ENCODE results near the gene DCK. TPM values are rescaled to one million over a fixed set of nuclear protein-coding genes. Genes with fewer than 3 reads are reported as not detected.

The DCK gene
- total RNA-seq, 1 experiment from 2014 or later = 21.0 TPM

- Histone ChIP-seq H3K79me2 (ENCODE audit: low read length) (no peaks in the 10 kb centered on the region), H3K9me3 (ENCODE audit: low read length) (no peaks in the 10 kb centered on the region), H2AFZ (ENCODE audit: low read length) (no peak overlapping the region), H3K9ac (ENCODE audit: low read length) (no peak overlapping the region), H3F3A (ENCODE audit: low read length, unreplicated experiment) (no peaks in the 10 kb centered on the region), H3K27me3 (ENCODE audit: low read length) (no peaks in the 10 kb centered on the region), H3K27ac (ENCODE audit: low read length) (no peak overlapping the region), H3K9me2 (replicated peaks; ENCODE audit: low read length) (no peaks in the 10 kb centered on the region), H3K36me3 (ENCODE audit: low read depth, low read length) (no peaks in the 10 kb centered on the region), H3K4me2 (ENCODE audit: low read length) (no peak overlapping the region), H3K4me1 (ENCODE audit: insufficient read depth, low read length) (no peaks in the 10 kb centered on the region), H4K20me1 (ENCODE audit: low read length) (no peaks in the 10 kb centered on the region), H3K4me3 (ENCODE audit: low read length) (no peak overlapping the region)
- ATAC-seq (no peak), DNase-seq (no peak)
- intact Hi-C loops (cut with micrococcal nuclease) = no loop called here
- no TSS peak for BruUV-seq (replicated peaks)
- TF ChIP-seq EZH2phosphoT487 (IDR thresholded peaks at IDR 0.05; ENCODE audit: borderline replicate concordance, low read length) = no peak
- no peak for TF ChIP-seq EZH2 (IDR thresholded peaks at IDR 0.05; ENCODE audit: low read length, unreplicated experiment)
- TF ChIP-seq CTCF (conservative IDR thresholded peaks at IDR 0.05; ENCODE audit: low read depth, low read length) = no peak
- CTCF ChIA-PET = no interaction called here
- POLR2A ChIA-PET (ENCODE audit: unreplicated experiment) = no interaction called here
Observed at GRCh38 chr4:70969076-70969475, 24.4 kb upstream of the DCK start.

- H3K36me3 ChIP-seq (ENCODE audit: low read depth, low read length) = peaks cover 3% of the 10 kb centered on the region
- ChIA-PET CTCF (no interaction called here), POLR2A (ENCODE audit: unreplicated experiment) (no interaction called here)
- H3K27ac ChIP-seq (ENCODE audit: low read length) = no peak overlapping the region
- H3K4me1 ChIP-seq (ENCODE audit: insufficient read depth, low read length) = no peaks in the 10 kb centered on the region
- H3K4me3 ChIP-seq (ENCODE audit: low read length) = no peak overlapping the region
- H4K20me1 ChIP-seq (ENCODE audit: low read length) = no peaks in the 10 kb centered on the region
- no peaks in the 10 kb centered on the region for H3K9me3 ChIP-seq (ENCODE audit: low read length)
- TF ChIP-seq EZH2phosphoT487 (IDR thresholded peaks at IDR 0.05; ENCODE audit: borderline replicate concordance, low read length) (no peak), EZH2 (IDR thresholded peaks at IDR 0.05; ENCODE audit: low read length, unreplicated experiment) (no peak), CTCF (conservative IDR thresholded peaks at IDR 0.05; ENCODE audit: low read depth, low read length) (no peak)
- ATAC-seq (no peak), DNase-seq (no peak)
- H3K9me2 ChIP-seq (replicated peaks; ENCODE audit: low read length) = no peaks in the 10 kb centered on the region
- H2AFZ ChIP-seq (ENCODE audit: low read length) = no peak overlapping the region
- no peaks in the 10 kb centered on the region for H3F3A ChIP-seq (ENCODE audit: low read length, unreplicated experiment)
- H3K79me2 ChIP-seq (ENCODE audit: low read length) = no peaks in the 10 kb centered on the region
- H3K9ac ChIP-seq (ENCODE audit: low read length) = no peak overlapping the region
- intact Hi-C loops (cut with micrococcal nuclease) = no loop called here
- H3K27me3 ChIP-seq (ENCODE audit: low read length) = no peaks in the 10 kb centered on the region
- no TSS peak for BruUV-seq (replicated peaks)
- no peak overlapping the region for H3K4me2 ChIP-seq (ENCODE audit: low read length)
Observed at GRCh38 chr4:70976252-70976651, 17.2 kb upstream of the DCK start.

- H3K27ac ChIP-seq (ENCODE audit: low read length) = no peak overlapping the region
Observed at GRCh38 chr4:70979445-70980008, 13.9 kb upstream of the DCK start.

More at GRCh38 chr4:70979445-70980008, 13.9 kb upstream of the DCK start:
- TF ChIP-seq EZH2phosphoT487 (IDR thresholded peaks at IDR 0.05; ENCODE audit: borderline replicate concordance, low read length) (no peak), CTCF (conservative IDR thresholded peaks at IDR 0.05; ENCODE audit: low read depth, low read length) (no peak), EZH2 (IDR thresholded peaks at IDR 0.05; ENCODE audit: low read length, unreplicated experiment) (no peak)
- H3K4me1 ChIP-seq (ENCODE audit: insufficient read depth, low read length) = no peaks in the 10 kb centered on the region
- CTCF ChIA-PET = no interaction called here
- H3F3A ChIP-seq (ENCODE audit: low read length, unreplicated experiment) = no peaks in the 10 kb centered on the region
- H3K9ac ChIP-seq (ENCODE audit: low read length) = no peak overlapping the region
- H3K4me3 ChIP-seq (ENCODE audit: low read length) = no peak overlapping the region
- ATAC-seq = no peak
- H3K36me3 ChIP-seq (ENCODE audit: low read depth, low read length) = peaks cover 3% of the 10 kb centered on the region
- intact Hi-C loops (cut with micrococcal nuclease) = no loop called here
- no peaks in the 10 kb centered on the region for H4K20me1 ChIP-seq (ENCODE audit: low read length)
- DNase-seq = no peak
- H2AFZ ChIP-seq (ENCODE audit: low read length) = no peak overlapping the region
- H3K4me2 ChIP-seq (ENCODE audit: low read length) = no peak overlapping the region
- no peaks in the 10 kb centered on the region for H3K27me3 ChIP-seq (ENCODE audit: low read length)
- no peaks in the 10 kb centered on the region for H3K9me3 ChIP-seq (ENCODE audit: low read length)
- no TSS peak for BruUV-seq (replicated peaks)
- POLR2A ChIA-PET (ENCODE audit: unreplicated experiment) = no interaction called here
- H3K9me2 ChIP-seq (replicated peaks; ENCODE audit: low read length) = no peaks in the 10 kb centered on the region
- H3K79me2 ChIP-seq (ENCODE audit: low read length) = no peaks in the 10 kb centered on the region
